GM18868 (cell line): ENCODE data around the gene NKG7.
A peak's percentile ranks its signal among the peaks of the same experiment; 100 is the strongest.

ENCODE experiments used
- ATAC-seq: cut with Tn5 transposase; IDR thresholded peaks from one replicate; pipeline ENCODE4 v1.9.1; 2021; ENCODE audit warnings: mild to moderate bottlenecking, moderate library complexity; ENCODE audit not compliant: unreplicated experiment

NKG7 gene

DNA sequence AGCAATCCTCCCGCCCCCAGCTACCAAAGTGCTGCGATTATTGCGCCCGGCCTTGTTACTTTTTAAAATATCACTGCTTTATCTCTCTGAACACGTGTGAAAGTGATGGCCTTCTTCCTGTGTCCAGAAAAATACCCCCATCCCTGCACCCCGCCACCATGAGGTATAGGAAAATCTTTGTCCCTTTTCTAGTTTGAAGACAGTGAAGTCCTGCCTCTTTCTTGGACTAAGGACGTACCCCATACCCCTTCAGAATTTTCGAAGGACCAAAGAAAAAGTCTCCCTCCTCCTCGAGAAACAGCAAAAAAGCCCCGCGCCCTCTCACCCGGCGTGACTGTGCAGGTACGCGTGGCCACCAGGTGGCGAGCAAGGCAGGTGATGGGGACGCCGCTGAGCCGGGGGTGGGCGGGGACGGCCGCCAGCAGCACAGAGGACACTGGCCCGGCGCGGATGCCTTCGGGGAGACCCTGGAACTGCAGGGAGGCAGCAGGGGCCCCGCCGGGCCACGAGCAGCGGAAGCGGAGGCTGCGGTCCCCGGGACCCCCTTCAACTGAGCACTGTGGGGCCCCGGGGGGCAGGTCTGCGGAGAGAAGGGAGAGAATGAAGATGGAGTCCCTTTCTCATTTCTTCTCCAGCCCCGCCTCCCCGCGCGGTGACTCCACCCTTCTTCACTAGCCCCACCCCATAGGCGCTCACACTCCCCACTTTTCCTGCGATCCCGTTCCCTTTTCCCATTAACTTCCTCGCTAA, 33.7 kb downstream of the NKG7 start:
- peak; percentile 60 for ATAC-seq

DNA sequence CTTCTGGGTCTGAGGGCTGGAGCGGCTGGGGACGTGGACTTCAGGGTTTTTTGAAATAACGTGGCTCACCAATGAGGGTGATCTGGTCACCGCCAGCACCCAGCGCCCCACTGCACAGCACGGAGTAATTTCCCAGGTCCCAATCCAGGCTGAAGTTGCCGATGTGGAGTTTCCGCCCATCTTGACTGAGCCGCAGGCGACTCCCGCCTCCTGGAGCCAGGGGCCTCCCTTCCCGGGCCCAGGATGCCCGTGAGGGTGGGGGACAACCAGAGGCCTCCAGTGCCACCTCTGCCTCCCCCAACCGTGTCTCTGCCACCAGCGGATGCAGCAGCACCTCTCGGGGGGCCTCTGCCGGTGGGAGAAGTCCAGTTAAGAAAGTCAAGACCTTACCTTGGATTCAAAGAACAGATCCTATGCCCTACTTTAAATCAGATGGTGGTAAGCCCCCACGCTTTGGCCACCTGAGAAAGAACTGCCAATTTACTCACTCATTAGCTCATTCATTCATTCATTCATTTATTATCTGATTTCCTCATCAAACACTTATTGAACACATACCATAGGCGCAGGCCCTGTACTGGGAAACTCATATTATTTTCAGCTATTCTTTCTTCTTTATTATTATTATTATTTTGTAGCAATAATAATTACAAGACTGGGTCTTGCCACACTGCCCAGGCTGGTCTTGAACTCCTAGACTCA, 34.4 kb downstream of the NKG7 start:
- no peak for ATAC-seq

- no peak for ATAC-seq
Observed at GRCh38 chr19:51337141-51337860, 35.2 kb downstream of the NKG7 start.

- no peak for ATAC-seq
Observed at GRCh38 chr19:51333836-51334460, 38.5 kb downstream of the NKG7 start.

- ATAC-seq, result no peak
Observed at GRCh38 chr19:51331716-51332115, 40.7 kb downstream of the NKG7 start.

DNA sequence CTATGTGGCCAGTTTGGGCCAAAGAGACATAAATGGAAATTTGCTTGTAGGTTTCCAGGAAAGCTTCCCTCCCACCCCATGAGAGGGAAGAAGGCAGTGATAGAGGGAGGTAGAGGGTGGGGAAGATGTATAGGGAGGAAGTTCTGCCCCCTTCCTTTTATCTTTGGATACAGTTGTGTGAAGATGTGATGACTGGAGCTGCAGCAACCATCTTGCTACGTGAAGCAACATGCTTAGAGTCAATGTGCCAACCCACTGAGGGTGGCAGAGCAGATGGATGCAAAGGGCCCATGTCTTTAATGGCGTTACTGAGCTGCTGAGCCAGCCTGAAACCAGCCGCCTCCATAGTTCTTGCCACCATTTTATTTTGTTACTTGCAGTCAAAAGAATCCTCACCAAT, 41.3 kb downstream of the NKG7 start:
- ATAC-seq, result no peak

DNA sequence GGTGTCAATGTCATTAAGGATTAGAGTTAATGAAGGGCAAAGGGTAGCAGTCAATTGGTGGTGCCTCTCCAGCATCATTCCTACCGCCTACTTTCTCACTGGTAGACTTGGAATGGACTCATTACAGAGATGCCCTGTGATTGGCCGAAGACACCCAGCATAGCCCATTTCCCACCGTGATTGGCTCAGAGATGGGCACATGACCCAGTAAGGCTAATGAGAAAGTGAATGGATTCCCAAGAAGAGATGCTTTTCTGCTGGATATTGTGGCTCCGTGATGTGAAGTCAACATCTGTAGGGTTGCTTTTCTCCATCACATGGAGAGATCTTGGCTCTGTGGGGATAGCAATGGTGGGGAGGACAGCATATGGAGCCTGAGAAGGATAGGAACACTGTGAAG, 42.1 kb downstream of the NKG7 start:
- no peak for ATAC-seq

DNA sequence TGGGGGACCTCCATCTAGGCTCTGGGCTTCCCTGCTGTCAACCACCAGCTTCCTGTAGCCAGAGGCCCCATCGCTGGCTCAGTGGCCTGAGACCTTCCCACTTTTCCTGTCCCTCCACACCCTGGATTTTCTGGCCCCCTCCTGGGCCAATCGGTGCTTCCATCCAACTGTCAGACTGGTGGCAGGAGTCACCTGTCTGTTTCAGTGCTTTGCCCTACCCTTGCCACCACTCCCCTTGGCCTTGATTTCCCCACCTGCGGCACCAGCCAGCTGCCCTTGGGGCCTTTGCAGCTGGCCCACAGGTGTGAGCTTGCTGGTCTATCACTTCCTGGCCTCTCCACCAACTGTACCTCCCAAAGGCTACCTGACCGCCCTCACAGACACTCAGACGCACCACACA, 43.0 kb downstream of the NKG7 start:
- no peak for ATAC-seq

DNA sequence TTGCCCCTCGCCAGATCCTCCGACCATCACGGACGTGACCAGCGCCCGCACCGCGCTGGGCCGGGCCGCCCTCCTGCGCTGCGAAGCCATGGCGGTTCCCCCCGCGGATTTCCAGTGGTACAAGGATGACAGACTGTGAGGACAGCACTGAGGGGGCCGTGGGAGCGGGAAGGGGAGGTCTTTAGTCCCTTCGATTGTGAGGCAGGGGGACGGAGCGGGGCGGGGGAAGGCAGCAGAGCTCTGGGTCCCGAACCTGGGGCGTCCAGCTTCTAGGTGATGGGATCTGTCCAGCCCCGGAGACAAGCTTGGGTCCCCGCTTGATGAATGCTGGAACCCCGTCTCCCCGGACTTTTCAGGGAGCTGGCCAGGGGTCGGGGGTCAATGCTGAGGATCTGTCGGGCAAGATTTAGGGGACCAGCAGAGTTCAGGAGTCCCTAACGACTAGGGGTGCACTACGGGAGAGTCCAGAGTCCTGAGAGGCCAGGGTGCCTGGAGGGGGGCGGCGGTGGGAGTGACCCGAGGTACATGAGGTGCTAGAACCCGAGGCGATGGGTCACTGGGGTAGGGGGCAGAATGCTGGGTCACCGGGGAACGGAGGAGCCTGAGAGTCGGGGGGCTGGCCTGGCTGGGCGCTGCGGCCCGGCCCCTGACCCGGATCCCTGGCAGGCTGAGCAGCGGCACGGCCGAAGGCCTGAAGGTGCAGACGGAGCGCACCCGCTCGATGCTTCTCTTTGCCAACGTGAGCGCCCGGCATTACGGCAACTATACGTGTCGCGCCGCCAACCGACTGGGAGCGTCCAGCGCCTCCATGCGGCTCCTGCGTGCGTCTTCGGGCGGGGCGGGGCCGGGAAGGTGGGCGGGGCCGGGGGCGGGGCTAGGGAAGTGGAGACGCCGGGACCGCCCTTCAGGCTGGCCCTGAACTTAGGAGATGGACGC, 45.1 kb downstream of the NKG7 start:
- ATAC-seq, result no peak

DNA sequence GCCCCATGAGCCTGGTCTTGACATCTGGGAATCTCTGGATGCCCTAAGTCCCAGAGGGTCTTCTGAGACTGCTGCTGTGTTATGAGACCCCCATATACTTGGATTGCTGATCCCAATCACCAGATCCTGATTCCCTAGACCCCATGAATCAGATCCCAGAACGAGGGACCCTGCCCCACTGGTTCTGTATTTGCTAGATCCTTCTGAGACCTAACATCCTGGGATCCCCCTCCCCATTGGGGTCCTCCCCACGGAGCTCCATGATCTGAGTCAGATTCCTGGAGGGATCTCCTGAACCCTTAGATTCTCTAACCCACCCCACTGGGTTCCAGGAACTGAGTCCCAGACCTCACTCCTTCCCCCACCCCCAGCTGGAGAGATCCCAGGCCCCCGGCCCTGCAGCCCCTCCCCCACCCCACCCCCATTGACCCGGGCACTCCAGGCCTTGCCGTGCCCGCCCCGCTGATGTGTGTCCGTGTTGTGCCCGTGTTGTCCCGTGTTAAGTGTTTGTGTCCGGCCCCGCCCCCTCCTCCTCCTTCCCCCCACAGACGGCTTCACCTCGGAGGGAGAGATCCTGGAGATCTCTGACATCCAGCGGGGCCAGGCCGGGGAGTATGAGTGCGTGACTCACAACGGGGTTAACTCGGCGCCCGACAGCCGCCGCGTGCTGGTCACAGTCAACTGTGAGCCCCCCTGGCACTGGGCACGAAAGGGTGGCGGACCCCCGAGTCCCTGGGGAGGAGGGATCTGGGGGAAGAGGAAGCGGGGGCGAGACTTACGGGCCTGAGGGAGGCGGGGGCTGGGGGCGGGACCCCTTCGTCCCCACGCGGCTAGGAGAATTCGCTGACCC, 46.0 kb downstream of the NKG7 start:
- ATAC-seq, result no peak

GRCh38 chr19:51325161-51325976, 47.1 kb downstream of the NKG7 start:
- no peak for ATAC-seq

GRCh38 chr19:51324167-51324481, 48.3 kb downstream of the NKG7 start:
- no peak for ATAC-seq

GRCh38 chr19:51323481-51324166, 48.8 kb downstream of the NKG7 start:
- no peak for ATAC-seq

DNA sequence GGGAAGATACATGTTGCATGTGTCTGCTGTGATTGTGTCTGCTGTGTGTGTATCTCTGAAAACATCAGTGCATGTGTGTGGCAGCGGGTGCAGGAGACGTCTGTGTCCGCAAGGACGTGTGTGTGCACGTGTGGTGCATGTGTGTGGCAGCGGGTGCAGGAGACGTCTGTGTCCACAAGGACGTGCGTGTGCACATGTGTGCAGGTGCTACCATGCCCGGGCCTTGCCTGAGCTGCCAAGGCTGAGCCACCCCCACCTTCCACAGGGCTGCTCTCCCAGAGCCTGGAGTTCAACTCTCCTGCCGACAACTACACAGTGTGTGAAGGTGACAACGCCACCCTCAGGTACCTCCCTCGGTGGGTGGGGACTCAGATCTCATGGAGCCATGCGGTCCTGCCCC, 50.7 kb downstream of the NKG7 start:
- no peak for ATAC-seq
